Adrenal gland (tissue), 12 donors: ENCODE results near the gene BRD7. TPM values are rescaled to one million over a fixed set of nuclear protein-coding genes. Genes with fewer than 3 reads are reported as not detected.

Experiments used
- DNase-seq, 7 donors: peaks; one replicate each; pipeline ENCODE4 v3.0.0-alpha.2; 2019 to 2020
- H3K27ac ChIP-seq, 5 donors: fragments of 200-600 bp; sonication (generic) in 4 of 5; 1 replicate in 3 of 5; 2 replicates in 2 of 5; pipeline versions ENCODE4 v1.5.1 to v1.8.0; 2016 to 2020; ENCODE audit warnings: mild to moderate bottlenecking in 1 of 5
- H3K27me3 ChIP-seq: fragments of 200-600 bp; 2 replicates; pipeline ENCODE4 v1.8.0; 2021
- H3K36me3 ChIP-seq, 2 donors: fragments of 200-600 bp; replicated peaks in 1 of 2; 1 replicate in 1 of 2; 2 replicates in 1 of 2; pipeline versions ENCODE4 v1.5.1 to v1.8.0; 2018 to 2022
- H3K4me1 ChIP-seq, 2 donors: fragments of 200-600 bp; replicated peaks in 1 of 2; 1 replicate in 1 of 2; 2 replicates in 1 of 2; pipeline versions ENCODE4 v1.5.1 to v1.8.0; 2018 to 2021
- H3K4me3 ChIP-seq, 4 donors: fragments of 200-600 bp; sonication (generic) in 3 of 4; one replicate each; pipeline ENCODE4 v1.5.1; 2016 to 2018
- H3K9me3 ChIP-seq, 3 donors: fragments of 200-600 bp; sonication (generic) in 1 of 3; replicated peaks in 1 of 3; 1 replicate in 2 of 3; 2 replicates in 1 of 3; pipeline versions ENCODE4 v1.5.1 to v1.8.0; 2016 to 2021
- POLR2A ChIP-seq, 2 donors: fragments of 450-650 bp; IDR thresholded peaks; one replicate each; pipeline ENCODE4 v1.6.1; 2017; ENCODE audit warnings: antibody characterized with exemption in 2 of 2, mild to moderate bottlenecking in 2 of 2, moderate library complexity in 1 of 2
- WGBS, 4 donors: extraction: QIAGEN DNeasy Blood & Tissue Kit in 2 of 4; methylation state at CpG; one replicate each; pipeline versions ENCODE4 v1.1.5 to v1.1.7; 2013 to 2017; 5-methylcytosine and 5-hydroxymethylcytosine counted together
- intact Hi-C, 2 donors: fragments of 100-400 bp; cut with DNase I; formaldehyde crosslinking; loops; one replicate each; pipeline versions ENCODE4 v1.14.1 to v1.15.0; 2022 to 2023
- polyA plus RNA-seq, 3 donors: library from polyadenylated mRNA; stranded (reverse); fragments of 200-250 nt in 2 of 3; fragments of 350-450 nt in 1 of 3; fragmentation: Illumina TruSeq in 1 of 3; extraction: RNeasy Lipid Tissue Mini Kit (QIAGEN cat#74804) in 1 of 3; gene quantifications; one replicate each; pipeline ENCODE4 v1.2.3, GENCODE V29; 2013 to 2014
- total RNA-seq, 9 donors: library from RNA; depleted of rRNA in 4 of 9; stranded (reverse); fragments of >200 nt in 4 of 9; fragments of 120-200 nt in 1 of 9; fragmentation: NEBNext Ultra II Directional in 1 of 9; extraction: Animal tissue kit (Norgen Biotek cat#: 25700) in 1 of 9; gene quantifications; one replicate each; pipeline versions ENCODE4 v1.1.0 to v1.2.4, GENCODE V29; 2013 to 2023
- TF ChIP-seq, protein P1 (sequence below), 6 experiments: fragments of 450-650 bp in 4 of 6; fragments of 200-600 bp in 2 of 6; sonication (generic) in 1 of 6; IDR thresholded peaks; 1 replicate in 5 of 6; 2 replicates in 1 of 6; pipeline versions ENCODE4 v1.5.1 to v1.8.0; 2016 to 2021; ENCODE audit warnings: antibody characterized with exemption in 6 of 6, mild to moderate bottlenecking in 2 of 6, moderate library complexity in 1 of 6
- donor health status: healthy with polysubstance abuse.
- donor health status: Bipolar disorder and iron deficiency.
- donor health status: DM: yes; HTN: yes; CAD: no.
- donor health status: DM: no; HTN: no; CAD: no.
- donor health status: DM: no; HTN: no; CAD: no.
- donor health status: DM: yes; HTN: yes; CAD: no.

The BRD7 gene
- total and polyA plus RNA-seq, 12 donors: 37.2 to 117 (median 58.7) TPM

DNA sequence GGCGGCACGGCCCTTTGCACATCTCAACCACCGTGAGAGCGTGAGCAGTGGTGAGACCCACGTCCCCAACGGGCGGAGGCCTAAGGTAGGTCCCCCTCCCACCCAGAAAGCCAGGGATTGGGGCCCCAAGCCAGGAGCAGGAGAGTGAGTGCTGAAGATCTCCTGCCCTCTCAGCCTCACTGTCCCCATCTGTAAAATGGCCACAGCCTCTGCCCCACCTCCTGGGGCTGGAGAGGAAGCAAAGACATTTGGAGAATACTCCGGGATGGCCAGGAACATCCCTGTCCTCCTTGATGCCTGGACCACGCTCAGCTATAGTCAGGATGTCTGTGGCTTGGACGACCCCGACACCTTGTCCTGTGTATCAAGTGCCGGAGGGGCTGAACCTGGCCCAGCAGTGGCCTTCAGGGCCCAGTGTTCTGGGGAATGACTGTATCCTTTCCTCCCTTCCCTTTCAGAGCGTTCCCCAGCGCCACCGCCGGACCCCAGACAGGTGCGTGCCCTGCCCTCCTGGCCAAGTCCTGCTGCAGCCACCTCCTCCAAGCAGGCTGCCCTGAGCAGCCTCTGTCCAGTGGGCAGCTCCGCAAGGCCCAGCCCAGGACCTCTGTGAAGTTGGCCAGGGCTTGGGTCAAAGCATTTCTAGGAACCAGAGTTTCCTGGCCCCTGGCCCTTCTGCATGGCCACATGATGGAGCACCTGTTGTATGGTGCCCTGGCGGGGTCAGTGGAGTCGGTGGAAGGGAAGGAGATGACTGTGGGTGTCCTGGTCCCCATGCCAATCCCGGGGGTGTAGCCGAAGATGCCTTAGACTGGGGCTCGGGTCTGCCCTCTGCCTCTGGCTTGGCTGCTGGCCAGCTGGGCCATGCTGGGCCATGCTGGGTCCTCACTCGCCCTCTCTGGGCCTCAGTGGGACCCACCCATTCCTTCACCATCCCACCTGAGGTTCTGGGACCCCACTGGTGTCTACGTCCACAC lies 64.0 kb downstream of the BRD7 start:
- intact Hi-C loops: no loop called here
- no peak overlapping the region for H3K4me3 ChIP-seq
- no peaks in the 10 kb centered on the region for H3K9me3 ChIP-seq
- H3K27ac ChIP-seq: no peak overlapping the region
- peaks cover 0 to 3% of the 10 kb centered on the region in 2 donors for H3K4me1 ChIP-seq
- H3K27me3 ChIP-seq: no peaks in the 10 kb centered on the region
- H3K36me3 ChIP-seq: no peaks in the 10 kb centered on the region
- WGBS, 4 donors: 86 to 93% (median 90%) methylated on average over 8 to 25 of the region's 25 CpGs
- no peak for TF ChIP-seq POLR2A (IDR thresholded peaks at IDR 0.05)
- TF ChIP-seq, protein P1, sequence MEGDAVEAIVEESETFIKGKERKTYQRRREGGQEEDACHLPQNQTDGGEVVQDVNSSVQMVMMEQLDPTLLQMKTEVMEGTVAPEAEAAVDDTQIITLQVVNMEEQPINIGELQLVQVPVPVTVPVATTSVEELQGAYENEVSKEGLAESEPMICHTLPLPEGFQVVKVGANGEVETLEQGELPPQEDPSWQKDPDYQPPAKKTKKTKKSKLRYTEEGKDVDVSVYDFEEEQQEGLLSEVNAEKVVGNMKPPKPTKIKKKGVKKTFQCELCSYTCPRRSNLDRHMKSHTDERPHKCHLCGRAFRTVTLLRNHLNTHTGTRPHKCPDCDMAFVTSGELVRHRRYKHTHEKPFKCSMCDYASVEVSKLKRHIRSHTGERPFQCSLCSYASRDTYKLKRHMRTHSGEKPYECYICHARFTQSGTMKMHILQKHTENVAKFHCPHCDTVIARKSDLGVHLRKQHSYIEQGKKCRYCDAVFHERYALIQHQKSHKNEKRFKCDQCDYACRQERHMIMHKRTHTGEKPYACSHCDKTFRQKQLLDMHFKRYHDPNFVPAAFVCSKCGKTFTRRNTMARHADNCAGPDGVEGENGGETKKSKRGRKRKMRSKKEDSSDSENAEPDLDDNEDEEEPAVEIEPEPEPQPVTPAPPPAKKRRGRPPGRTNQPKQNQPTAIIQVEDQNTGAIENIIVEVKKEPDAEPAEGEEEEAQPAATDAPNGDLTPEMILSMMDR (IDR thresholded peaks at IDR 0.05): no peak
- peak in 3 of 7 donors; percentile 8 to 41 (median 9) for DNase-seq

DNA sequence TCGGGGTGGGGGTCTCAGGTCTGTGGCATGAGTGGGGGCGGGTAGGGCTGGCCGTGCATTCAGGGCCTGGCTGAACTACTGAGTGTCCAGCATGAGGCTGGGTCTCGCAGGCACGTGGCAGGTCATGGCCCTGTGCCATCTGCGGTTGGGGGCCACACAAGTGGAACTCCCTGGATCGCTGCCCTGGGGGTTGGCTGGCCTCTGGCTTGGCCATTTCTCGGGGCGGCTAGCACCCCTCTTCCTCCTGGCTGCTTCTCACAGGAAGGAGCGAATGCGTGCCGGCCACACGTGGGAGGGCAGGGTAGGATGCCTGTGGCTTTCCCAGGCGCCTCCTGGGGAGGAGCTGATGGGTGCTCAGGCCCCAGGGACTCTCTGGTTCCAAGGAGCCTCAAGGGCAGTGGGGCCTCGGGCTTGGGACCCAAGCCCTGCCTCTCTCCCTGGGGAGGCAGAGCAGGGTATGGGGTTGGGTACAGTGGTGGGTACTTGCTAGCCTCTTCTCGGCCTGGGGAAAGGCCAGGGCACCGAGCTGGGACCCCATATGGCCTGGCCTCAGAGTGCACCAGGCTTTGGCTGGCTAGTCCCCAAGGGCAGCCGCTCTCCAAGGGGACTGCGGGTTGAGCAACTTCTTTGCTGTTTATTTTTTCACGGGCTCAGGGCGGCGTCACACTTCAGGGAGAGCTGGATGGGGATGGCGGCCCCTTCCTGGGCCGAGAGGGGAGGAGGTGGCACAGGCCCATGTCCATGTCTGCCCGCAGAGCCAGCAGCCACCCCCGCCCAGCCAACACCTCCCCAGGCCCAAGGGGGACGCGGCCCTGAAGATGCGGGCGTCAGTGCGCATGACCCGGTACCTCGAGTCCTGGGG lies 65.0 kb downstream of the BRD7 start:
- Histone ChIP-seq H3K27ac (no peak overlapping the region), H3K36me3 (no peaks in the 10 kb centered on the region), H3K4me3 (no peak overlapping the region), H3K9me3 (no peaks in the 10 kb centered on the region), H3K4me1 (no peaks in the 10 kb centered on the region), H3K27me3 (no peaks in the 10 kb centered on the region)
- 85 to 89% (median 86%) methylated on average over 21 to 33 of the region's 33 CpGs for WGBS, 4 donors
- intact Hi-C loops: no loop called here
- TF ChIP-seq, protein P1 (IDR thresholded peaks at IDR 0.05): no peak
- no peak for TF ChIP-seq POLR2A (IDR thresholded peaks at IDR 0.05)
- peak in 3 of 7 donors; percentile 11 to 35 (median 15) for DNase-seq

DNA sequence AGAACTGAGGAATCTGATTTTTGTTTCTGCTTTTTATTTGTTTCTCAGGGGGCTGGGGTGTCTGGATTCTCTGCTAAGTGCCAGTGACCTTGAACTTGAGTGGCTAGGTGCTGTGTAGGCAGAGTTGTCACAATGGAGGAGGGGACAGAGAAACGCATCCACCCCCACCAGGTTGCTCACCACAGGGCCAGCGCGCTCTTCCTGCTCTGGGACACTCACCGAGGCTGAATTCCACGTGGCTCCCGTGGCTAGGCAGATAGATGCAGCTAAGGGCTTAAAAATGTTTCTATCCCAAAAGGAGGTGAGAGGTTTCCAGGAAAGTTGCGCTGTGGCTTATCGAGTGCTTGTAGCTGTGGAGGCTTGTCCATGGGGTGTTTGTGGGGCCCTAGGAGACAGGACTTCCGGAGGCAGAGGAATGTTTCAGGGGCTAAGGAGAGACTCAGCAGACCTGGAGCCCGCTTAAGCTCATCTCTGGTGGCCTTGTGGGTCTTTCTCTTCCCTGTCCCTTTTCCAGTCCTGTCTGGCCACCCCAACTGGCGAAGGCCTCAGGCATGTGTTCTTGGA lies 65.7 kb downstream of the BRD7 start:
- H3K4me3 ChIP-seq: no peak overlapping the region
- no peak for TF ChIP-seq POLR2A (IDR thresholded peaks at IDR 0.05)
- TF ChIP-seq, protein P1 (IDR thresholded peaks at IDR 0.05): no peak
- H3K36me3 ChIP-seq: no peaks in the 10 kb centered on the region
- H3K27ac ChIP-seq: no peak overlapping the region
- no peaks in the 10 kb centered on the region for H3K4me1 ChIP-seq
- 87 to 91% (median 90%) methylated on average over 3 to 11 of the region's 11 CpGs for WGBS, 4 donors
- intact Hi-C loops: no loop called here
- H3K27me3 ChIP-seq: no peaks in the 10 kb centered on the region
- DNase-seq: peak in 1 of 7 donors; percentile 6
- H3K9me3 ChIP-seq: no peaks in the 10 kb centered on the region
